HG02678 (cell line): Measurements from ENCODE around the gene IREB2.
A peak's percentile ranks its signal among the peaks of the same experiment; 100 is the strongest.
"Not testable (repeated sequence)": the region's sequence is repeated elsewhere in the genome, so short reads cannot be mapped to it uniquely, and the experiment has no call there.

ENCODE experiments used
- ATAC-seq: cut with Tn5 transposase; IDR thresholded peaks from one replicate; pipeline ENCODE4 v1.9.1; 2021; ENCODE audit warnings: mild to moderate bottlenecking, moderate library complexity; ENCODE audit not compliant: unreplicated experiment

The IREB2 gene

GRCh38 chr15:78461171-78461888, 23.3 kb downstream of the IREB2 start:
- ATAC-seq = no peak

GRCh38 chr15:78469031-78469430, 31.0 kb downstream of the IREB2 start:
- ATAC-seq = no peak

GRCh38 chr15:78477295-78477694, 39.3 kb downstream of the IREB2 start:
- no peak for ATAC-seq

DNA sequence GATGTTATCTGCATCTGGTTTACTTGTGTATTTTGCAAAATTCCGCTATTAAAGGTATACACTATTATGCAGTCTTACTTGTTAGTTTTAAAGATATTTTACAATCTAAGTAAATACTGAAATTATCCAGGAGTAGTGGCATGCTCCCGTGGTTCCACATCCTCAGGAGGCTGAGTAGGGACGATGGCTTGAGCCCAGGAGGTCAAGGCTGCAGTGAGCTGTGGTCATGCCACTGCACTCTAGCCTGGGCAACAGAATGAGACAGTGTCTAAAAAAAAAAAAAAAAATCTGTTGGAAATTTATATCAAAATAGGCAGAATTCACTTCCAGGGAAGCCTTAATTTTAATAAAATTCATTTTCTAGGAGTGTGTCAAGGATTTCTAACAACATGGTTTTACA, 41.6 kb downstream of the IREB2 start:
- ATAC-seq = no peak

GRCh38 chr15:78481917-78482316, 43.9 kb downstream of the IREB2 start:
- no peak for ATAC-seq

DNA sequence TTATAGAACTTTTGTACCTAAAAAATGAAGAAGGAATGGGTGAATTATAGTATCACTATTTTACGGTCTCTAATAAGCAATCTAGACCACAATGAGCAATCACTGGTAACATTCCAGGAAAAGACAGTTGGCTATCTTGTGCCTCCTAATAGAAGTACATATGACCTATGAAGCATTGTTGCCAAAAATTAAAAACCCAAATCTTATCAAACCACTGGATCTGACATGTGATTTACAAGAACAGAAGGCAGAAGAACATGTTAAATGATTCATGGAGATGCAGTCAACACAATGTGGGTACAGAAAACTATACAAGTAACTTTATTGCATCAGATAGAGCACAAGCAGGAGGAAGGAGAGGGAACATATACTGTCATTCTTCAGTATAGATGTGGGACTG, 54.9 kb downstream of the IREB2 start:
- no peak for ATAC-seq

DNA sequence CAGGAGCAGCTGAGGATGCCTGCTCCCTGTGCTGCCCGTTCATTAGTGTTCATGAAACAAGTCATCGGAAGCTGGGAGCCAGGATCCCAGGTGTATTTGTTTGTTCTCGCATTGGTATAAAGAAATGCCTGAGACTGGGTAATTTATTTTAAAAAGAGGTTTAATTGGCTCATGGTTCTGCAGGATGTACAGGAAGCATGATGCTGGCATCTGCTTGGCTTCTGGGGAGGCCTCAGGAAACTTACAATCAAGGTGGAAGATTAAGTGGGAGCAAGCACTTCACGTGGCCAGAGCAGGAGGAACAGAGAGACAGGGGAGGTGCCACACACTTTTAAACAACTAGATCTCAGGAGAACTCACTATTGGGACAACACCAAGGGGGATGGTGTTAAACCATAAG, 63.8 kb downstream of the IREB2 start:
- ATAC-seq = no peak

- ATAC-seq = no peak
Measured at GRCh38 chr15:78502641-78503040, 64.6 kb downstream of the IREB2 start.

- ATAC-seq = peak; percentile 79
Measured at GRCh38 chr15:78506971-78507830, 69.2 kb downstream of the IREB2 start, which contains the start of gene HYKK. Gene HYKK, plus strand, starts transcription at chr15:78507577. Its CDS starts 5,512 bp downstream, at chr15:78513089.

GRCh38 chr15:78507831-78508160, 69.8 kb downstream of the IREB2 start:
- ATAC-seq = peak; percentile 29

- no peak for ATAC-seq
Measured at GRCh38 chr15:78508272-78508671, 70.3 kb downstream of the IREB2 start.

GRCh38 chr15:78509726-78510312, 71.8 kb downstream of the IREB2 start:
- ATAC-seq = no peak

- ATAC-seq = not testable (repeated sequence)
Measured at GRCh38 chr15:78520035-78520434, 82.0 kb downstream of the IREB2 start.

GRCh38 chr15:78524230-78524629, 86.2 kb downstream of the IREB2 start:
- ATAC-seq = no peak

DNA sequence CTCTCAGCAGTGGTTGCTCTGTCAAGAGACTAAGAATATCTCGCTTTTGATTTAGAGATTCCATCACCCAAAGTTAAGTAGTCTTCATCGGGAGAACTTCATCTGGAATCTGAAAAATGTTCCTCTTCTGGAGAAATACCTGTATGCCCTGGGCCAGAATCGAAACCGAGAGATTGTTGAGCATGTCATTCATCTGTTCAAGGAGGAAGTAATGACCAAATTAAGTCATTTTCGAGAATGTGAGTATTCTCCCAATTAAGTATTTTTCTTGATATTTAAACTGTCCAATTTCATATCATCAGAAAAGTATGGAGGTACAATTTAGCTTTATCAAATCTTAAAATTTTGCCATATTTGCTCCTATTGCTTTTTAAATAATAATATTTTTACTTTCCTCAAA, 89.3 kb downstream of the IREB2 start:
- no peak for ATAC-seq

GRCh38 chr15:78533331-78533730, 95.3 kb downstream of the IREB2 start:
- no peak for ATAC-seq

- no peak for ATAC-seq
Measured at GRCh38 chr15:78536134-78536533, 98.1 kb downstream of the IREB2 start.

DNA sequence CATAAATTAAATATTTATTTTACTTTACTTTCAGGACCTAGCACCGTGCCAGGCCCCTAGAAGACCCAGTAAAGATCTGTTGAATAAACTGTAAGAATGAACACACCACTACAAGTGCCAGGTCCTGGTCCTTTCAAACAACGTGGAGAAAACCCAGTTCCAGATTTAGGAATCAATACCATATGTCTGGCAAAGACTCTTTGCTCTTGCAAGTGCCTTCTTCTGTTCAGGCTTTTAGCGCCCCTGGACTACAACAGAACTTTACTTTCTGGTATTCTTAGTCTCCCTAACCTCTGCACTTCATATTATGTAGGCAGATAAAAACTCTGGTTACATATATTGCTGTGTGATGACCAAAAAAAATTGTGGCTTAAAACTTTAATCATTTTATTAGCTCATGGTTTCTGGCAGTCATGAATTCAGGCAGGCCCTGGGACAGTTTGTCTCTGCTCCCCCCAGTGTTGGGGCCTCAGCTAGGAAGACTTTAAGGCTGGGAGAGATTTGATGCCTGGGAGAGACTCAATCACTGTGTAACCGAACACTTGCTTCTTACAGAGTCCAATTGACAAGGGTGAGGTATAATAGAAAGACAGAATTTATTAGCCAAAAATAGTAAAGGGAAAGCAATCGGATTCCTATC, 99.4 kb downstream of the IREB2 start:
- no peak for ATAC-seq

DNA sequence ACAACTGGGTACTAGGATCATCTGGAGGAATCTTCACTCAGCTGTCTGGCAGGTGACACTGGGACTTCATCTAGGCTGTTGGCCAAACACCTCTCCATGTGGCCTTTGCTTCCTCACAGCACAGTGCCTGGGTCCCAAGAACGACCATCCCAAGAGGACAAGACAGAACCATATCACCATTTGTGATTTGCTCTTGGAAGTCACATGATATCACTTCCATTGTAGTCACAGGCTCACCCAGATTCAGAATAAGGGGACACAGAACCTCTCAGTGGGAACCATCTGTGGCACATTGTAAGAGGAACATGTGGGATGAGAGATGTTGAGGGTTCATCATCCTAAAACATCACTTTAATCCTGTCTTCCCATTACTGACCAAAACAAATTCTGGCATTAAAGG, 100.3 kb downstream of the IREB2 start:
- no peak for ATAC-seq

- ATAC-seq = not testable (repeated sequence)
Measured at GRCh38 chr15:78539464-78540140, 101.6 kb downstream of the IREB2 start.
